Neural crest cell (in vitro differentiated cells): ENCODE measurements around the gene SEMA4C. TPM values are rescaled to one million over a fixed set of nuclear protein-coding genes. Genes with fewer than 3 reads are reported as not detected.
A peak's percentile ranks its signal among the peaks of the same experiment; 100 is the strongest.

Source experiments
- DNase-seq: peaks from one replicate; pipeline ENCODE4 v3.0.0; 2021; ENCODE audit warnings: low read depth, mixed read lengths, low spot score
- H3K27ac Mint-ChIP-seq: one replicate; pipeline ENCODE4 v1.8.0; 2021; ENCODE audit warnings: mild to moderate bottlenecking, mixed read lengths; ENCODE audit not compliant: unreplicated experiment
- H3K27me3 Mint-ChIP-seq: 2 replicates; pipeline ENCODE4 v1.8.0; 2021; ENCODE audit warnings: low read depth, mild to moderate bottlenecking, mixed read lengths
- H3K36me3 Mint-ChIP-seq: 2 replicates; pipeline ENCODE4 v1.8.0; 2021; ENCODE audit warnings: low read depth, mild to moderate bottlenecking, mixed read lengths
- H3K4me1 Mint-ChIP-seq: 2 replicates; pipeline ENCODE4 v1.8.0; 2021; ENCODE audit warnings: mixed read lengths
- H3K4me3 Mint-ChIP-seq: one replicate; pipeline ENCODE4 v1.8.0; 2021; ENCODE audit warnings: mild to moderate bottlenecking, mixed read lengths
- H3K9me3 Mint-ChIP-seq: 2 replicates; pipeline ENCODE4 v1.8.0; 2021; ENCODE audit warnings: mixed read lengths
- CTCF ChIP-seq: fragments of 200-600 bp; sonication (generic); conservative IDR thresholded peaks from 2 replicates; pipeline ENCODE4 v1.5.0; 2021; ENCODE audit warnings: antibody characterized with exemption, mild to moderate bottlenecking
- total RNA-seq: library from RNA; stranded (reverse); gene quantifications from 2 replicates; pipeline ENCODE4 v1.2.1, GENCODE V29; 2021

Gene SEMA4C
- total RNA-seq, 1 donor from 2014 or later, result 103 TPM

- Mint-ChIP-seq H3K9me3 (no peaks in the 10 kb centered on the region), H3K36me3 (peaks cover 10% of the 10 kb centered on the region), H3K27me3 (no peaks in the 10 kb centered on the region), H3K4me3 (peak within 1 kb of the TSS; percentile 90), H3K4me1 (peaks cover 47% of the 10 kb centered on the region), H3K27ac (peak within 1 kb of the TSS; percentile 27)
- DNase-seq, result peak; percentile 97
- peak; percentile 70 for TF ChIP-seq CTCF
Measured at GRCh38 chr2:96816127-96816835, 53.6 kb downstream of the SEMA4C start, which contains the start of gene CNNM3. CNNM3 (plus strand) TSS chr2:96816268; CDS start chr2:96816278, 10 bp downstream.

- Mint-ChIP-seq H3K36me3 (peaks cover 10% of the 10 kb centered on the region), H3K4me3 (peak overlapping the region; percentile 90), H3K4me1 (peaks cover 42% of the 10 kb centered on the region), H3K27ac (peak overlapping the region; percentile 24), H3K27me3 (no peaks in the 10 kb centered on the region), H3K9me3 (no peaks in the 10 kb centered on the region)
- no peak for TF ChIP-seq CTCF
- DNase-seq, result no peak
Measured at GRCh38 chr2:96815326-96816126, 54.4 kb downstream of the SEMA4C start.

- Mint-ChIP-seq H3K27ac (no peak overlapping the region), H3K4me1 (peaks cover 30% of the 10 kb centered on the region), H3K36me3 (peaks cover 3% of the 10 kb centered on the region), H3K27me3 (no peaks in the 10 kb centered on the region), H3K4me3 (peak overlapping the region; percentile 59), H3K9me3 (no peaks in the 10 kb centered on the region)
- no peak for DNase-seq
- no peak for TF ChIP-seq CTCF
Measured at GRCh38 chr2:96813656-96814055, 56.2 kb downstream of the SEMA4C start.

- TF ChIP-seq CTCF, result no peak
- Mint-ChIP-seq H3K36me3 (peaks cover 4% of the 10 kb centered on the region), H3K9me3 (no peaks in the 10 kb centered on the region), H3K4me1 (peaks cover 15% of the 10 kb centered on the region), H3K27me3 (no peaks in the 10 kb centered on the region), H3K27ac (no peak overlapping the region), H3K4me3 (no peak overlapping the region)
- DNase-seq, result no peak
Measured at GRCh38 chr2:96811917-96812316, 58.0 kb downstream of the SEMA4C start.

- H3K27me3 Mint-ChIP-seq, result no peaks in the 10 kb centered on the region
- H3K36me3 Mint-ChIP-seq, result peaks cover 10% of the 10 kb centered on the region
- peaks cover 21% of the 10 kb centered on the region for H3K4me1 Mint-ChIP-seq
- no peaks in the 10 kb centered on the region for H3K9me3 Mint-ChIP-seq
- no peak overlapping the region for H3K27ac Mint-ChIP-seq
- no peak for TF ChIP-seq CTCF
- H3K4me3 Mint-ChIP-seq, result no peak overlapping the region
- no peak for DNase-seq
Measured at GRCh38 chr2:96810783-96811192, 59.1 kb downstream of the SEMA4C start.
